Measurements from ENCODE around the gene GCH1. TPM values are rescaled to one million over a fixed set of nuclear protein-coding genes. Genes with fewer than 3 reads are reported as not detected.

The GCH1 gene
- polyA plus RNA-seq, 2 of the 4 experiments (the other 2 are of a cell fraction) = 2.9 to 5.0 TPM

DNA sequence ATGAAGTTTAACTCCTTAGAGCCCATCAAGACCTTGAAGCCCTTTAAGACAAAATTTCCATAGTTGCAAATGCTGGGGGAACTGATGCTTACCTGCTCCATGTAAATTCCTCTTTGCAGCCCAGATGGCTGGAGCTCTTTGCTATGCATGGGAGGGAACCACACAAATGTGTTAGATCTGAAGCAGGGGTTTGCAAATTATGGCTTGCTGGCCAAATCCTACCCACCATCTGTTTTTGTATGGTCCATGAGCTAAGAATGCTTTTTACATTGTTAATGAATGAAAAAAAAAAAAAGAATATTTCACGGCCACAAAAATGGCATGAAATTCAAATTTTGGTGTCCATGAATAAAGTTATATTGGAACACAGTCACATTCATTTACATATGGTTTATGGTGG, 74.6 kb downstream of the GCH1 start:
- no peak for FAIRE-seq
- POLR2A ChIA-PET = no interaction called here
- no peak for ATAC-seq

DNA sequence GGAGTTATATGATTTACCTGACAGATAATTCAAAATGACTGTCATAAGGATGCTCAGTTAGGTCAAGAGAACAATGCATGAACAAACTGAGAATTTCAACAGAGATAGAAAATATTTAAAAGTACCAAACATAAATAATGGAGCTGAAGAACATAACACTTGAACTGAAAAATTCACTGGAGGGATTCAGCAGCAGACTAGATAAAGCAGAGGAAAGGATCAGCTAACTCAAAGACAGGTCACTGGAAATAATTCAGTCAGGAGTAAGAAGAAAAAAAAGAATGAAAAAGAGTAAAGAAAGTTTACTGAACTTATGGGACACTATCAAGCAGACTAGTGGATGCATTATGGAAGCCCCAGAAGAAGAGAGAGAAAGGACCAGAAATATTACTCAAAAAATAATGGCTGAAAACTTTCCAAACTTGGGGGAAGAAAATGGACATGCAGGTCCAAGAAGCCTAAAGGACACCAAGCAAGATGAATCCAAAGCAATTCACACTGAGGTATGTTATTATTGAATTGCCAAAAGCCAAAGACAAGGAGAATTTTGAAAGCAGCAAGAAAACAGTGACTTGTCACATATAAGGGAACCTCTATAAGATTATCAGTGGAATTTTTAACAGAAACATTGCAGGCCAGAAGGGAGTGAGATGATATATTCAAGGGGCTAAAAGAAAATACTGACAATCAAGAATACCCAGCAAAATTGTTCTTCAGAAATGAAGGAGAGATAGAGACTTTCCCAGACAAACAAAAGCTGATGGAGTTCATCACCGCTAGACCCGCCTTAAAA, 78.7 kb downstream of the GCH1 start:
- POLR2A ChIA-PET = no interaction called here
- H3K9me3 ChIP-seq = peaks cover 28% of the 10 kb centered on the region; the same call in 2 of the 3 replicates
- H3K4me1 ChIP-seq = no peaks in the 10 kb centered on the region
- H3K4me2 ChIP-seq = no peak overlapping the region
- WGBS (ENCODE audit: missing lambda C conversion rate) = 89% methylated on average over 2 of the region's 2 CpGs
- no peak overlapping the region for H3K27ac ChIP-seq
- DNase-seq (ENCODE audit: low read depth in 1 of 2, low spot score in 1 of 2) (no peak), ATAC-seq (no peak), FAIRE-seq (no peak)
- H3K4me3 ChIP-seq = no peak overlapping the region
- TF ChIP-seq SREBF2 (IDR thresholded peaks at IDR 0.05) (no peak), FOSB (CRISPR knock-in tag; IDR thresholded peaks at IDR 0.05) (no peak)
- CTCF ChIA-PET = interaction anchor here (0.9 to 1.4 kb wide), 2 partner anchors 18 to 314 kb away, joined by 3 read pairs; partner anchors contain the start of gene CGRRF1

More for the DNA sequence above, 74.6 kb downstream of the GCH1 start:
- TF ChIP-seq CEBPB (IDR thresholded peaks at IDR 0.05) (no peak), MAZ (IDR thresholded peaks at IDR 0.05; ENCODE audit: borderline replicate concordance, low read depth, low read length) (no peak), RAD21 (conservative IDR thresholded peaks at IDR 0.05 in 1 of 2, IDR thresholded peaks at IDR 0.05 in 1 of 2) (no peak), HDAC2 (IDR thresholded peaks at IDR 0.05) (no peak), NPAS2 (CRISPR knock-in tag; IDR thresholded peaks at IDR 0.05; ENCODE audit: borderline replicate concordance) (no peak), ZC3H11A (IDR thresholded peaks at IDR 0.05) (no peak), POLR2A (IDR thresholded peaks at IDR 0.05; ENCODE audit: low read length) (no peak), EP300 (IDR thresholded peaks at IDR 0.05) (no peak), NR3C1 (IDR thresholded peaks at IDR 0.05) (no peak), KDM1A (IDR thresholded peaks at IDR 0.05; ENCODE audit: low read depth) (no peak)
- TF ChIP-seq, protein P1, sequence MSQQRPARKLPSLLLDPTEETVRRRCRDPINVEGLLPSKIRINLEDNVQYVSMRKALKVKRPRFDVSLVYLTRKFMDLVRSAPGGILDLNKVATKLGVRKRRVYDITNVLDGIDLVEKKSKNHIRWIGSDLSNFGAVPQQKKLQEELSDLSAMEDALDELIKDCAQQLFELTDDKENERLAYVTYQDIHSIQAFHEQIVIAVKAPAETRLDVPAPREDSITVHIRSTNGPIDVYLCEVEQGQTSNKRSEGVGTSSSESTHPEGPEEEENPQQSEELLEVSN (IDR thresholded peaks at IDR 0.05; ENCODE audit: borderline replicate concordance, low read depth) = no peak
- TF ChIP-seq, protein P2, sequence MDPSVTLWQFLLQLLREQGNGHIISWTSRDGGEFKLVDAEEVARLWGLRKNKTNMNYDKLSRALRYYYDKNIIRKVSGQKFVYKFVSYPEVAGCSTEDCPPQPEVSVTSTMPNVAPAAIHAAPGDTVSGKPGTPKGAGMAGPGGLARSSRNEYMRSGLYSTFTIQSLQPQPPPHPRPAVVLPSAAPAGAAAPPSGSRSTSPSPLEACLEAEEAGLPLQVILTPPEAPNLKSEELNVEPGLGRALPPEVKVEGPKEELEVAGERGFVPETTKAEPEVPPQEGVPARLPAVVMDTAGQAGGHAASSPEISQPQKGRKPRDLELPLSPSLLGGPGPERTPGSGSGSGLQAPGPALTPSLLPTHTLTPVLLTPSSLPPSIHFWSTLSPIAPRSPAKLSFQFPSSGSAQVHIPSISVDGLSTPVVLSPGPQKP (IDR thresholded peaks at IDR 0.05; ENCODE audit: low read depth, low read length) = no peak
- 94% methylated on average over 1 of the region's 1 CpG for WGBS (ENCODE audit: missing lambda C conversion rate)
- Histone ChIP-seq H3K4me2 (no peak overlapping the region), H3K27ac (no peak overlapping the region), H3K9me3 (peaks cover 25% of the 10 kb centered on the region; the same call in 2 of the 3 replicates), H3K4me3 (no peak overlapping the region), H3K4me1 (no peaks in the 10 kb centered on the region)
- CTCF ChIA-PET = interaction anchor here (1.0 to 1.9 kb wide), 2 partner anchors 9 to 22 kb away, joined by 4 to 8 read pairs; no protein-coding TSS in a partner anchor
- DNase-seq (ENCODE audit: low read depth in 1 of 2, low spot score in 1 of 2) = no peak

DNA sequence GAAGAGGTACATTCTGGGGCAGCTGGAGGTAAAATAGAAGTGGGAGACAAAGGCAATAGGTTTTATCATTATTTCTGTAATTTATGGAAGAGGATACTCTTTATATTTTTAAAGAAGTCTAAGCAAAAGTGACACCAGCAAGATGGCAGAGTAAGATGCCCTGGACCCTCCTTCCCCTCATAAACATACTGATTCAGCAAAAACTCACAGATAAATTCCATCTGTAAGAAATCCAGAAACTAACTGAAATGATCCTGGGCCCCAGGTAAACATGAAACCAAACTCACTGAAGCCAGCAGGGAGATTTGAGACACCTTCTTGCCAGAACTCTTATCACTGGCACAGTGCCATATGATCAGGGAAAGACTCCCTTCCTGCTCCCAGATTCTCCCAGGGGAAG, 79.9 kb downstream of the GCH1 start:
- FAIRE-seq (no peak), DNase-seq (ENCODE audit: low read depth in 1 of 2, low spot score in 1 of 2) (no peak), ATAC-seq (no peak)
- H3K4me2 ChIP-seq = no peak overlapping the region
- H3K4me3 ChIP-seq = no peak overlapping the region
- POLR2A ChIA-PET = no interaction called here
- TF ChIP-seq MAFK (IDR thresholded peaks at IDR 0.05; ENCODE audit: partially characterized antibody) = peak; percentile 57
- no peak for TF ChIP-seq HOXB13 (CRISPR knock-in tag; IDR thresholded peaks at IDR 0.05; ENCODE audit: low read depth)
- no peaks in the 10 kb centered on the region for H3K4me1 ChIP-seq
- CTCF ChIA-PET = interaction anchor here (10.9 kb wide), 1 partner anchor 17 kb away, joined by 98 read pairs; no protein-coding TSS in a partner anchor
- H3K27ac ChIP-seq = no peak overlapping the region
- H3K9me3 ChIP-seq = peaks cover 28% of the 10 kb centered on the region; the same call in 2 of the 3 replicates

Data from A549 (cell line).